Lung (tissue), 12 donors: Measurements from ENCODE around the gene ITGB3. TPM values are rescaled to one million over a fixed set of nuclear protein-coding genes. Genes with fewer than 3 reads are reported as not detected.

ENCODE experiments used
- ATAC-seq: fragments of 200-7000 bp; cut with Tn5 transposase; one replicate; pipeline ENCODE4 v1.9.1; 2020; ENCODE audit warnings: moderate number of reproducible peaks; ENCODE audit not compliant: insufficient read depth, low FRiP score
- DNase-seq, 3 donors: peaks; one replicate each; pipeline ENCODE4 v3.0.0-alpha.2; 2013 to 2017
- H3K27ac ChIP-seq, 2 donors: one replicate each; pipeline ENCODE4 v1.5.1; 2013; ENCODE audit warnings: mild to moderate bottlenecking in 2 of 2, moderate library complexity in 2 of 2, control low read depth in 1 of 2, inconsistent platforms in 1 of 2, low read depth in 1 of 2, low read length in 1 of 2
- H3K27me3 ChIP-seq, 3 donors: one replicate each; pipeline ENCODE4 v1.5.1; 2013; ENCODE audit warnings: low read length in 2 of 3; ENCODE audit not compliant: control insufficient read depth in 3 of 3, insufficient read depth in 3 of 3
- H3K36me3 ChIP-seq, 4 donors: one replicate each; pipeline ENCODE4 v1.5.1; 2013; ENCODE audit warnings: low read length in 4 of 4, mild to moderate bottlenecking in 1 of 4, moderate library complexity in 1 of 4; ENCODE audit not compliant: control insufficient read depth in 4 of 4, insufficient read depth in 4 of 4
- H3K4me1 ChIP-seq, 5 donors: one replicate each; pipeline ENCODE4 v1.5.1; 2013; ENCODE audit warnings: low read length in 5 of 5, mild to moderate bottlenecking in 2 of 5, moderate library complexity in 1 of 5; ENCODE audit not compliant: control insufficient read depth in 5 of 5, insufficient read depth in 5 of 5
- H3K4me3 ChIP-seq: one replicate; pipeline ENCODE4 v1.5.1; 2013; ENCODE audit warnings: mild to moderate bottlenecking, control low read depth, moderate library complexity
- H3K9ac ChIP-seq, 2 donors: one replicate each; pipeline ENCODE4 v1.5.1; 2013; ENCODE audit warnings: low read length in 2 of 2, control low read depth in 1 of 2; ENCODE audit not compliant: insufficient read depth in 1 of 2
- H3K9me3 ChIP-seq, 4 donors: one replicate each; pipeline ENCODE4 v1.5.1; 2013; ENCODE audit warnings: low read length in 3 of 4, mild to moderate bottlenecking in 1 of 4, moderate library complexity in 1 of 4; ENCODE audit not compliant: control insufficient read depth in 4 of 4, insufficient read depth in 3 of 4
- CTCF ChIP-seq: IDR thresholded peaks from 2 replicates; pipeline ENCODE4 v1.5.1; 2012; ENCODE audit warnings: mild to moderate bottlenecking; ENCODE audit errors: control extremely low read depth, extremely low read depth
- WGBS, 2 donors: extraction: QIAGEN DNeasy Blood & Tissue Kit; methylation state at CpG; one replicate each; pipeline ENCODE4 v1.1.7; 2013; 5-methylcytosine and 5-hydroxymethylcytosine counted together
- polyA plus RNA-seq, 2 donors: library from polyadenylated mRNA; stranded (reverse); fragments of 200-250 nt; gene quantifications; one replicate each; pipeline ENCODE4 v1.2.1, GENCODE V29; 2013
- total RNA-seq, 2 donors: library from RNA; depleted of rRNA in 1 of 2; stranded (reverse); fragments of >200 nt in 1 of 2; gene quantifications; one replicate each; pipeline ENCODE4 v1.2.1, GENCODE V29; 2014 to 2021
- donor health status: control.
- donor health status: control.
- donor health status: Bipolar disorder and iron deficiency.
- donor health status: healthy.
- donor health status: DM: yes; HTN: yes; CAD: no.

The ITGB3 gene
- total and polyA plus RNA-seq, 4 donors, result 1.3 to 15.9 (median 7.7) TPM

- TF ChIP-seq CTCF, result no peak
- ATAC-seq (no peak), DNase-seq (no peak)
- Histone ChIP-seq H3K27me3 (no peaks in the 10 kb centered on the region), H3K9ac (no peak overlapping the region), H3K9me3 (no peaks in the 10 kb centered on the region), H3K4me1 (peaks cover 11 to 23% (median 17%) of the 10 kb centered on the region in 5 donors), H3K27ac (no peak overlapping the region), H3K36me3 (no peaks in the 10 kb centered on the region), H3K4me3 (no peak overlapping the region)
- WGBS, 2 donors, result 66 to 67% methylated on average over 6 of the region's 6 CpGs
Measured at GRCh38 chr17:47281216-47281615, 27.6 kb downstream of the ITGB3 start.

- Histone ChIP-seq H3K9ac (no peak overlapping the region), H3K27ac (no peak overlapping the region), H3K36me3 (no peaks in the 10 kb centered on the region), H3K27me3 (no peaks in the 10 kb centered on the region), H3K4me1 (peaks cover 0 to 5% (median 0%) of the 10 kb centered on the region in 5 donors), H3K9me3 (no peaks in the 10 kb centered on the region), H3K4me3 (no peak overlapping the region)
- no peak for TF ChIP-seq CTCF
- no peak for ATAC-seq
- no peak for DNase-seq
- 93 to 96% methylated on average over 6 of the region's 6 CpGs for WGBS, 2 donors
Measured at GRCh38 chr17:47285003-47285402, 31.4 kb downstream of the ITGB3 start.

GRCh38 chr17:47286198-47286914 is 32.7 kb downstream of the ITGB3 start:
- Histone ChIP-seq H3K4me3 (no peak overlapping the region), H3K27me3 (no peaks in the 10 kb centered on the region), H3K9ac (no peak overlapping the region), H3K27ac (no peak overlapping the region), H3K4me1 (peaks cover 0 to 2% (median 0%) of the 10 kb centered on the region in 5 donors), H3K36me3 (no peaks in the 10 kb centered on the region), H3K9me3 (no peaks in the 10 kb centered on the region)
- 85 to 88% methylated on average over 6 of the region's 6 CpGs for WGBS, 2 donors
- no peak for TF ChIP-seq CTCF
- ATAC-seq (no peak), DNase-seq (no peak)

- WGBS, 2 donors, result 92 to 94% methylated on average over 4 of the region's 4 CpGs
- no peaks in the 10 kb centered on the region for H3K9me3 ChIP-seq
Measured at GRCh38 chr17:47287068-47287467, 33.4 kb downstream of the ITGB3 start.

More at GRCh38 chr17:47287068-47287467, 33.4 kb downstream of the ITGB3 start:
- H3K4me3 ChIP-seq, result no peak overlapping the region
- H3K4me1 ChIP-seq, result peaks cover 0 to 2% (median 0%) of the 10 kb centered on the region in 5 donors
- no peaks in the 10 kb centered on the region for H3K36me3 ChIP-seq
- no peaks in the 10 kb centered on the region for H3K27me3 ChIP-seq
- no peak overlapping the region for H3K27ac ChIP-seq
- no peak overlapping the region for H3K9ac ChIP-seq
- DNase-seq (no peak), ATAC-seq (no peak)
- TF ChIP-seq CTCF, result no peak
